CD4-positive, alpha-beta memory T cell (primary cell): ENCODE results near the gene ADAM10. TPM values are rescaled to one million over a fixed set of nuclear protein-coding genes. Genes with fewer than 3 reads are reported as not detected.

Source experiments
- CTCF ChIA-PET: fragments of 350-600 bp; sonication (Branson Sonifier 250); formaldehyde crosslinking; loops from one replicate; lab custom pipeline; 2021; ENCODE audit warnings: inconsistent platforms; ENCODE audit not compliant: partially characterized antibody; lab: Charles Lee
- POLR2A ChIA-PET: fragments of 350-600 bp; sonication (Branson Sonifier 250); formaldehyde crosslinking; loops from one replicate; lab custom pipeline; 2021; ENCODE audit not compliant: partially characterized antibody; lab: Charles Lee
- DNase-seq, 5 donors: peaks; one replicate each; pipeline versions ENCODE4 v3.0.0 to v3.0.0-alpha.2; 2020 to 2022; ENCODE audit warnings: mixed read lengths in 1 of 5
- H3K27ac ChIP-seq: one replicate; pipeline ENCODE4 v1.7.0; 2013; ENCODE audit warnings: low read depth, low read length
- H3K27me3 ChIP-seq: 2 replicates; pipeline ENCODE4 v1.7.0; 2013; ENCODE audit warnings: mild to moderate bottlenecking, low read length, moderate library complexity; ENCODE audit not compliant: insufficient read depth
- H3K36me3 ChIP-seq: 2 replicates; pipeline ENCODE4 v1.7.0; 2013; ENCODE audit warnings: mild to moderate bottlenecking, low read length, moderate library complexity; ENCODE audit not compliant: insufficient read depth
- H3K4me1 ChIP-seq: 2 replicates; pipeline ENCODE4 v1.7.0; 2013; ENCODE audit warnings: mild to moderate bottlenecking, low read length, moderate library complexity; ENCODE audit not compliant: insufficient read depth
- H3K4me3 ChIP-seq, 2 donors: one replicate each; pipeline ENCODE4 v1.7.0; 2013; ENCODE audit warnings: low read length in 2 of 2, mild to moderate bottlenecking in 1 of 2
- H3K9me3 ChIP-seq, 2 donors: one replicate each; pipeline ENCODE4 v1.7.0; 2013; ENCODE audit warnings: low read length in 2 of 2, control low read depth in 1 of 2; ENCODE audit not compliant: control insufficient read depth in 1 of 2
- H3K27ac Mint-ChIP-seq, 7 donors: one replicate each; pipeline ENCODE4 v1.8.0; 2020 to 2021; ENCODE audit warnings: mixed read lengths in 7 of 7, mild to moderate bottlenecking in 6 of 7, inconsistent platforms in 3 of 7, moderate library complexity in 3 of 7
- H3K27me3 Mint-ChIP-seq, 2 donors: one replicate each; pipeline ENCODE4 v1.8.0; 2020 to 2021; ENCODE audit warnings: mixed read lengths in 2 of 2
- H3K36me3 Mint-ChIP-seq, 2 donors: one replicate each; pipeline ENCODE4 v1.8.0; 2020 to 2021; ENCODE audit warnings: mixed read lengths in 2 of 2, inconsistent platforms in 1 of 2, mild to moderate bottlenecking in 1 of 2
- H3K4me1 Mint-ChIP-seq, 4 donors: one replicate each; pipeline ENCODE4 v1.8.0; 2020 to 2021; ENCODE audit warnings: mixed read lengths in 4 of 4, mild to moderate bottlenecking in 1 of 4
- H3K4me3 Mint-ChIP-seq, 8 donors: one replicate each; pipeline ENCODE4 v1.8.0; 2020 to 2021; ENCODE audit warnings: mixed read lengths in 8 of 8, mild to moderate bottlenecking in 7 of 8, moderate library complexity in 6 of 8, inconsistent platforms in 3 of 8
- H3K9me3 Mint-ChIP-seq, 8 donors: one replicate each; pipeline ENCODE4 v1.8.0; 2020 to 2021; ENCODE audit warnings: mixed read lengths in 8 of 8, mild to moderate bottlenecking in 5 of 8, inconsistent platforms in 3 of 8, moderate library complexity in 1 of 8
- intact Hi-C: fragments of 100-400 bp; cut with micrococcal nuclease; formaldehyde crosslinking; loops from one replicate; pipeline ENCODE4 v1.15.1; 2023
- polyA plus RNA-seq, 2 donors: library from polyadenylated mRNA; unstranded; fragments of 300-500 nt; fragmentation: Illumina TruSeq; gene quantifications; one replicate each; pipeline ENCODE4 v1.2.3, GENCODE V29; 2021
- total RNA-seq, 2 experiments: library from RNA; stranded (reverse); gene quantifications; one replicate each; pipeline ENCODE4 v1.2.3, GENCODE V29; 2021

Gene ADAM10
- total and polyA plus RNA-seq, 4 experiments from 2014 or later, result 129 to 258 (median 135) TPM

DNA sequence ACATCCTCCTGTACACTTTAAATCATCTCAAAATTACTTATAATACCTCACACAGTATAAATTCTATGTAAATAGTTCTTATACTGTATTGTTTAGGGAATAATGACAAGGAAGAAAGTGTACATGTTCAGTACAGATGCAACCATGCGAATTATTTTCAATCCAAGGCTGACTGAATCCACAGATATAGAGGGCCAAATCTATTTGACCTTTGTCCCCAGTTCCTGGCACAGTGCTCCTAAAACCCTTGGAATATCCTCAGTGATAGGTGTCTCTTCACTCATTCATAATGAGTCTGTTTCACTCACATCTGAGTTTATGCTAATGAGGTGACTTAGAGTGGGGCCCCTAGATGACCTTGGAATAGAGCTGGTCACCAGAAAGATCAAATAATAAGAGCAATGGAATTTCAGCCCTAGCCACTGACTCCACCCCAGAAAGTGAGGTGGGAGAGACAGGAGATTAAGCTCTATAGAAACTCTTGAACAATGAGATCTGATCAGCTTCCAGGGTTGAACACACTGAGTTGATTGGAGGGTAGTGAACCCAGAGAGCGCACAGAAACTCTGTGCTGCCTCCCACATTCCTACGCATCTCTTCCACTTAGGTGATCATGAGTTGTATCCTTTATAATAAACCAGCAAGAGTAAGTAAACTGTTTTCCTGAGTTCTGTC, 65.3 kb downstream of the ADAM10 start:
- CTCF ChIA-PET, result no interaction called here
- Mint-ChIP-seq H3K4me1 (peaks cover 13 to 28% (median 21%) of the 10 kb centered on the region in 4 donors), H3K9me3 (no peaks in the 10 kb centered on the region), H3K27me3 (no peaks in the 10 kb centered on the region), H3K36me3 (peaks cover 12 to 21% of the 10 kb centered on the region in 2 donors), H3K4me3 (no peak overlapping the region), H3K27ac (peak overlapping the region in 2 of 7 donors; percentile 12 to 19)
- Histone ChIP-seq H3K4me3 (no peak overlapping the region), H3K9me3 (no peaks in the 10 kb centered on the region), H3K27ac (no peak overlapping the region), H3K27me3 (no peaks in the 10 kb centered on the region), H3K36me3 (no peaks in the 10 kb centered on the region), H3K4me1 (peaks cover 11% of the 10 kb centered on the region)
- POLR2A ChIA-PET, result no interaction called here
- intact Hi-C loops, result no loop called here
- no peak for DNase-seq

DNA sequence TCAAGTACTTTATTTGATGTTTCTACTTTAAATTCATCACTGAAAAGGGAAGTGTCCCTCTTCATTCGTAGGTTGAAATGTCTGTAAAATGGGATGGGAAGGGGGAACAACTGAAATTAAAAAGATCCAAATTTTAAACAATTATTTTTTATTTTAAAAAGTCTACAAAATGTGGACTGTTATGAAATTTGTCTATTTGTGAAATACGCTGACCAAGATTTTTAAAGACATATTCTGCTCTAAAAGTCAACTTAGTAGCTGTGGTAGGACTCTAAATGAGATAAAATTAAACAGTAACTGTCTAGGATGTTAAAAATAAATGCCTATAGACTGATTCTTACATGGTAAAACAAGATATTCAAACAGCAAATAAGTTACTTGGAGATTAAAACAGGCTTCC, 67.3 kb downstream of the ADAM10 start:
- no peaks in the 10 kb centered on the region for H3K9me3 ChIP-seq
- no peak overlapping the region for H3K27ac ChIP-seq
- Mint-ChIP-seq H3K36me3 (peaks cover 28 to 35% of the 10 kb centered on the region in 2 donors), H3K27me3 (no peaks in the 10 kb centered on the region), H3K27ac (no peak overlapping the region), H3K4me1 (peaks cover 15 to 25% (median 21%) of the 10 kb centered on the region in 4 donors), H3K9me3 (no peaks in the 10 kb centered on the region), H3K4me3 (no peak overlapping the region)
- intact Hi-C loops, result no loop called here
- H3K27me3 ChIP-seq, result no peaks in the 10 kb centered on the region
- ChIA-PET CTCF (no interaction called here), POLR2A (no interaction called here)
- no peak overlapping the region for H3K4me3 ChIP-seq
- H3K4me1 ChIP-seq, result peaks cover 11% of the 10 kb centered on the region
- DNase-seq, result no peak
- H3K36me3 ChIP-seq, result no peaks in the 10 kb centered on the region

DNA sequence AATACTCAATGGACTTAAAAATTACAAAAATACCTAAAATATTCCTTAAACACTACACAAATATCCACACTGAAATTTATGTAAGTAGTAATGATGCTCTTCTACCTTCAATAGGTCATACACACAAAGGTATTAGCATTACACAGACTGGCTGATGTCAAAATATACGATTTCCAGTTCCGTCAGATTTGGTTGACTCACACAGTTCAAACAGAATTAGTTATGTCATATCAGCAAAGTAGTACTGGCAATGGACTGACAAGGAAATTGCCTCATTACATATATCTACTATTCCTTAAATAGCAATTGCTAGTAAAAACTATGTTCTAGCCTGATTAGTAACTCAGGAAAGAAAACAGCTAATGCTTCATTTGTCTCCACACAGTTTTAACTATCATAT, 70.8 kb downstream of the ADAM10 start:
- H3K27me3 Mint-ChIP-seq, result no peaks in the 10 kb centered on the region
- ChIA-PET POLR2A (no interaction called here), CTCF (interaction anchor here (1.1 to 1.3 kb wide), 2 partner anchors 79 to 92 kb away, joined by 3 read pairs; partner anchors contain the start of gene MINDY2)
- intact Hi-C loops, result no loop called here
- H3K9me3 Mint-ChIP-seq, result no peaks in the 10 kb centered on the region
- Histone ChIP-seq H3K4me3 (no peak overlapping the region), H3K27me3 (no peaks in the 10 kb centered on the region), H3K4me1 (no peaks in the 10 kb centered on the region), H3K9me3 (no peaks in the 10 kb centered on the region), H3K36me3 (no peaks in the 10 kb centered on the region), H3K27ac (no peak overlapping the region)
- H3K27ac Mint-ChIP-seq, result no peak overlapping the region
- H3K4me3 Mint-ChIP-seq, result no peak overlapping the region
- DNase-seq, result no peak
- peaks cover 7 to 13% (median 10%) of the 10 kb centered on the region in 4 donors for H3K4me1 Mint-ChIP-seq
- peaks cover 26 to 45% of the 10 kb centered on the region in 2 donors for H3K36me3 Mint-ChIP-seq

DNA sequence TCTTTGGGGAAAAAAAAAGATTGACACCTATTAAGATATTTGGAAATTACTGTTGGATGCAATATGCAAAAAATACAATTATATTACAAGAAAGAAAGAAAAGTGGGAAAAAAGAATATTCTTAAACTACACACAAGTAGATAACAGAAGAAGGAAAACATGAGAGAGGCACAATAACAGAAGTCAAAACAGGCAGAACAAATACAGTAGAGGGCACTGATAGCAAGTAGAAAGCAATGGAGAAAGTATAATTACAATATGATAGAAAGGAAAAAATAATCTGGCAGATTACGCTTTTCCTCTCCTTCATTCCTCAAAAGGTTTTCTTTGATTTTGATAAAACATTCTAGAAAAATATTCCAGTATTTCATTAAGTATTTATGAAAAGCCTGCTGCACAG, 72.1 kb downstream of the ADAM10 start:
- ChIA-PET POLR2A (interaction anchor here (0.8 kb wide), 1 partner anchor 94 kb away, joined by 4 read pairs; the partner anchor contains the start of gene MINDY2), CTCF (interaction anchor here (0.9 to 1.0 kb wide), 3 partner anchors 42 to 855 kb away, joined by 3 read pairs; no protein-coding TSS in a partner anchor)
- H3K36me3 ChIP-seq, result no peaks in the 10 kb centered on the region
- peaks cover 7 to 13% (median 10%) of the 10 kb centered on the region in 4 donors for H3K4me1 Mint-ChIP-seq
- H3K27me3 ChIP-seq, result no peaks in the 10 kb centered on the region
- H3K9me3 Mint-ChIP-seq, result no peaks in the 10 kb centered on the region
- no peaks in the 10 kb centered on the region for H3K27me3 Mint-ChIP-seq
- intact Hi-C loops, result no loop called here
- no peak for DNase-seq
- H3K4me1 ChIP-seq, result no peaks in the 10 kb centered on the region
- H3K27ac ChIP-seq, result no peak overlapping the region
- H3K36me3 Mint-ChIP-seq, result peaks cover 33 to 52% of the 10 kb centered on the region in 2 donors
- no peak overlapping the region for H3K4me3 ChIP-seq
- peak overlapping the region in 1 of 7 donors; percentile 80 for H3K27ac Mint-ChIP-seq
- no peak overlapping the region for H3K4me3 Mint-ChIP-seq
- no peaks in the 10 kb centered on the region for H3K9me3 ChIP-seq

DNA sequence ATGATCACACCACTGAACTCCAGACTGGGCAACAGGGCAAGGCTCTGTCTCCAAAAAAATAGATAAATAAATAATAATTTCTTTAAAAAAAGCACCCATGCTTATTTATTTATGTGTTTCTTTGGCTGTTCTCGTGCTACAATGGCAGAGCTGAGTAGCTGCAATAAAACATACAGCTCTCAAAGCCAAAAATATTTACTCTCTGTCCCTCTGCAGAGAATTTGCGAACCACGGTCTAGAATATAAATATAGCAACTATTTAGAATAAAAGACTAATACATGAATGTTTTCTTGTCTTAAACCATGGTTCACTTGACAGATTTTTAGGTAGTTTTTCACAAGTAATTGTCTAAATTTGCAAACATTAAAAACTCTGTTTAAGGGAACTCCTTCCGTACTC, 72.7 kb downstream of the ADAM10 start:
- Histone ChIP-seq H3K9me3 (no peaks in the 10 kb centered on the region), H3K27me3 (no peaks in the 10 kb centered on the region), H3K36me3 (no peaks in the 10 kb centered on the region), H3K4me3 (no peak overlapping the region), H3K27ac (no peak overlapping the region), H3K4me1 (no peaks in the 10 kb centered on the region)
- CTCF ChIA-PET, result interaction anchor here (0.9 to 1.0 kb wide), 2 partner anchors 42 to 408 kb away, joined by 3 read pairs; no protein-coding TSS in a partner anchor
- no peak for DNase-seq
- Mint-ChIP-seq H3K27me3 (no peaks in the 10 kb centered on the region), H3K36me3 (peaks cover 37 to 56% of the 10 kb centered on the region in 2 donors), H3K4me3 (no peak overlapping the region), H3K4me1 (peaks cover 7 to 13% (median 10%) of the 10 kb centered on the region in 4 donors), H3K9me3 (no peaks in the 10 kb centered on the region), H3K27ac (peak overlapping the region in 2 of 7 donors; percentile 35 to 44)
- POLR2A ChIA-PET, result interaction anchor here (0.8 kb wide), 1 partner anchor 95 kb away, joined by 4 read pairs; the partner anchor contains the start of gene MINDY2
- intact Hi-C loops, result no loop called here

DNA sequence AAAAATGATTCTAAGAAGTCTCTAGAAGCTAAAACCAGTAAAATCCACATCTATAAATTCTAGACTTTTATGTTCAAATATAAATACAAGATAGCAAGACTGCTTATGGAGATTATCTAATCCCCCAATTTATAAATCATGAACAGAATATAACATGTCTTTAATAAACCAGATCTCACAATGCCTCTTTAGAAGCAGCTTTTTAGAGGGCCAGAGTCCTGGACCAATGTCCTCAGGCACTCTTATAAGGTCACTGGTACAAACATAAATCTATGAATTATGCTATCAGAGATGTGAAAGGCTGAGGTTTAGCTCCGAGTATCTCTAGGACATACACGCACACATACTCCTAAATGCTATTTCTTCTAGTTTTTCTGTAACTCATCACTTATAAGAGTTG, 78.3 kb downstream of the ADAM10 start:
- POLR2A ChIA-PET, result no interaction called here
- no peak overlapping the region for H3K4me3 Mint-ChIP-seq
- H3K9me3 ChIP-seq, result no peaks in the 10 kb centered on the region
- H3K27me3 Mint-ChIP-seq, result no peaks in the 10 kb centered on the region
- intact Hi-C loops, result no loop called here
- H3K4me3 ChIP-seq, result no peak overlapping the region
- peaks cover 29 to 41% of the 10 kb centered on the region in 2 donors for H3K36me3 Mint-ChIP-seq
- DNase-seq, result no peak
- CTCF ChIA-PET, result no interaction called here
- H3K27ac ChIP-seq, result no peak overlapping the region
- peak overlapping the region in 1 of 7 donors; percentile 30 for H3K27ac Mint-ChIP-seq
- no peaks in the 10 kb centered on the region for H3K9me3 Mint-ChIP-seq
- no peaks in the 10 kb centered on the region for H3K36me3 ChIP-seq
- peaks cover 0 to 2% (median 0%) of the 10 kb centered on the region in 4 donors for H3K4me1 Mint-ChIP-seq
- no peaks in the 10 kb centered on the region for H3K4me1 ChIP-seq
- no peaks in the 10 kb centered on the region for H3K27me3 ChIP-seq

DNA sequence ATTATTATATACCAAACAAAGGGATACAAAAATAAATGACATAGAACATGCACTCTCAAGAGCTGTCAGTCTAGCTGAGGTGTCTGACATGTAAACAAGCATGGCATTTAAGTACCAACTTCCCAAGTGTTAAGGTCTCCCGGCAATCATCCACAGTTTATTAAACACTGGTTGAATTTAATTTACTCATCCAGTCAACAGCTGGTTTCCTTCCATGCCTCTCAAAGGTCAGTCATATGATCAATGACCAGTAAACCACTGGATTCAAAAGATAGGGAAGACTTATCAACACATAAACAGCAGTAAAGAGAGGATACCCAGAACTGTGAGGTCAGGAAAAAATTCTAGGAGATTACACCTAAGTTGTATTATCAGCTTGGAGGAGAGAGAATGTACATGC, 80.4 kb downstream of the ADAM10 start:
- Mint-ChIP-seq H3K9me3 (no peaks in the 10 kb centered on the region), H3K4me1 (peaks cover 4 to 6% (median 5%) of the 10 kb centered on the region in 4 donors)

More for the DNA sequence above, 80.4 kb downstream of the ADAM10 start:
- Histone ChIP-seq H3K36me3 (peaks cover 6% of the 10 kb centered on the region), H3K9me3 (no peaks in the 10 kb centered on the region), H3K4me3 (no peak overlapping the region), H3K27ac (no peak overlapping the region), H3K27me3 (no peaks in the 10 kb centered on the region), H3K4me1 (no peaks in the 10 kb centered on the region)
- intact Hi-C loops, result no loop called here
- DNase-seq, result no peak
- H3K36me3 Mint-ChIP-seq, result peaks cover 42 to 46% of the 10 kb centered on the region in 2 donors
- H3K4me3 Mint-ChIP-seq, result no peak overlapping the region
- no peaks in the 10 kb centered on the region for H3K27me3 Mint-ChIP-seq
- ChIA-PET POLR2A (no interaction called here), CTCF (no interaction called here)
- peak overlapping the region in 1 of 7 donors; percentile 31 for H3K27ac Mint-ChIP-seq
